ENCODE results near the gene DDX23. TPM values are rescaled to one million over a fixed set of nuclear protein-coding genes. Genes with fewer than 3 reads are reported as not detected.

DDX23 gene
- total RNA-seq, 1 experiment from 2014 or later: 98.1 TPM

- no peaks in the 10 kb centered on the region for H3K79me2 ChIP-seq (ENCODE audit: insufficient read depth, low read length)
- H3K9me3 ChIP-seq (ENCODE audit: control insufficient read depth, low read depth, low read length): no peaks in the 10 kb centered on the region
- no peak for DNase-seq
- H2BK12ac ChIP-seq (ENCODE audit: insufficient read length, low read depth, low read length): no peak overlapping the region
- no peak overlapping the region for H3K23ac ChIP-seq (ENCODE audit: insufficient read length, low read depth, low read length)
- H4K20me1 ChIP-seq (ENCODE audit: control insufficient read depth, insufficient read depth, insufficient read length): no peaks in the 10 kb centered on the region
- H4K5ac ChIP-seq (ENCODE audit: insufficient read length, low read depth, low read length): no peak overlapping the region
- no peak overlapping the region for H2AK5ac ChIP-seq (ENCODE audit: insufficient read length, low read length)
- WGBS (ENCODE audit: extremely low coverage, insufficient read length, low lambda C conversion rate): no CpG with 5 or more reads among the region's 5 CpGs
- peaks cover 3% of the 10 kb centered on the region for H3K23me2 ChIP-seq (ENCODE audit: insufficient read length, low read depth, low read length, poor library complexity, severe bottlenecking)
- no peak overlapping the region for H2BK20ac ChIP-seq (ENCODE audit: low read depth, low read length, poor library complexity, severe bottlenecking)
- H4K8ac ChIP-seq (replicated peaks; ENCODE audit: insufficient read length, low read depth, low read length): no peak overlapping the region
- H3K4me2 ChIP-seq (ENCODE audit: insufficient read depth, insufficient read length, low read length): no peak overlapping the region
- no peak overlapping the region for H3K56ac ChIP-seq (ENCODE audit: insufficient read length, low read depth, low read length)
- no peak overlapping the region for H2BK5ac ChIP-seq (ENCODE audit: insufficient read length, low read length)
- no peak overlapping the region for H3K9ac ChIP-seq (ENCODE audit: extremely low read depth, insufficient read length, low read length)
- no peak overlapping the region for H2BK15ac ChIP-seq (ENCODE audit: low read depth, low read length)
- Mint-ChIP-seq H3K27ac (no peak overlapping the region), H3K9me3 (no peaks in the 10 kb centered on the region), H3K36me3 (ENCODE audit: insufficient read depth in 1 of 3, low read depth in 3 of 3) (peaks cover 15 to 47% (median 34%) of the 10 kb centered on the region in 3 experiments; a peak in 6 of 7 replicates), H3K4me1 (peaks cover 21 to 23% of the 10 kb centered on the region in 2 experiments), H3K4me3 (no peak overlapping the region), H3K27me3 (ENCODE audit: low read depth) (no peaks in the 10 kb centered on the region)
- no peaks in the 10 kb centered on the region for H3K27me3 ChIP-seq (ENCODE audit: insufficient read depth, low read length)
- H3K79me1 ChIP-seq (ENCODE audit: insufficient read depth, low read depth, low read length, poor library complexity, severe bottlenecking): peaks cover 3% of the 10 kb centered on the region
- no peak overlapping the region for H3K4ac ChIP-seq (ENCODE audit: low read depth, low read length)
- H3K4me1 ChIP-seq (ENCODE audit: insufficient read depth, low read length): peaks cover 8% of the 10 kb centered on the region; the same call in 1 of the 2 replicates
- H3K18ac ChIP-seq (ENCODE audit: insufficient read length, low read depth, low read length): no peak overlapping the region
- TF ChIP-seq CTCF (conservative IDR thresholded peaks at IDR 0.05): no peak
- no peak overlapping the region for H3K27ac ChIP-seq (ENCODE audit: insufficient read length, low read depth, low read length)
- H3K14ac ChIP-seq (ENCODE audit: insufficient read depth, low read length): no peak overlapping the region
- no peak overlapping the region for H3T11ph ChIP-seq (ENCODE audit: low read length)
- no peak overlapping the region for H2AFZ ChIP-seq (ENCODE audit: low read length)
- H2BK120ac ChIP-seq (ENCODE audit: low read depth, low read length, poor library complexity, severe bottlenecking): no peak overlapping the region
- no peak overlapping the region for H4K91ac ChIP-seq (ENCODE audit: insufficient read length, low read depth, low read length)
Observed at GRCh38 chr12:48859607-48860006, 7.6 kb upstream of the DDX23 start.

Data from H9 (cell line).